Stimulated activated CD4-positive, alpha-beta T cell treated with anti-CD3 and anti-CD28 coated beads, Interleukin-2, amount 100 ng/mL, for 48 hours (primary cell): ENCODE measurements around the gene CHADL.
"Not testable (repeated sequence)": the region's sequence is repeated elsewhere in the genome, so short reads cannot be mapped to it uniquely, and the experiment has no call there.

Experiments
- DNase-seq, 2 donors: peaks; one replicate each; pipeline ENCODE4 v3.0.0-alpha.2; 2020

CHADL gene

DNA sequence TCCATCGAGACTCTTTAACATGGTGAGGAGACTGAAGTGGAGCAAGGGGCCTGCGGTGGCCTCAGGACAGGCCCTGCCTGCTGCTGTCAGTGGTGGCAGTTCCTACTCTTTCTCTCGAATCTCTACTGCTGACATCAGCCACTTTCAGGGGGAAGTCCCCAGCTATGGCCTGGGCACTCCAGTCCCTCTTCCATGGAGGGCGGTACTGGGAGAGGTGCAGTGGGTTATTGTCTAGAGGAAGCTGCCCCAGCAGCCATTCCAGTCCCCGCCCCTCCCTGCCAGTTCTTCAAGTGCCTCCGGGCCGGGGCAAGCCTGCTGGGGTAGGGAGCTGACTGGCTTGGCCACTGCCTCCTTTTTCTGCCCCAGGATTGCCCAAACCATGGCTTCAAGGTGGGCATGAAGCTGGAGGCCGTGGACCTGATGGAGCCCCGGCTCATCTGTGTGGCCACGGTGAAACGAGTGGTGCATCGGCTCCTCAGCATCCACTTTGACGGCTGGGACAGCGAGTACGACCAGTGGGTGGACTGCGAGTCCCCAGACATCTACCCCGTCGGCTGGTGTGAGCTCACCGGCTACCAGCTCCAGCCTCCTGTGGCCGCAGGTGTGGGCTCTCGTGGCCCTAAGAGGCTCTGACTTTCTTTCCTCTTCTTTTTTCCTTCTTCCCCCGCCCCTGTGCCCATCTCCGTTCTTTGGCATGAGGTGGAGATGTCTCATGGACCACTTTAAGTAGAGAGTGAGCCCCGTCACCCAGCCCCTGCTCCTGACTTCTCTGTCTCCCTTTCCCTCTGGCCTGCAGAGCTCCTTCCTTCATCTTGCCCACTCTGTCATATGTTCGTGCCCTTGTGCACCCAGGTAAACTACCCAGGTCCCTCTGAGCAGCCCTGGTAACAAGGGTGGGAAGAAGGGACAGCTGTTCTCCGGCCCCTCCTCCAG lies 13.7 kb downstream of the CHADL start:
- DNase-seq: no peak

DNA sequence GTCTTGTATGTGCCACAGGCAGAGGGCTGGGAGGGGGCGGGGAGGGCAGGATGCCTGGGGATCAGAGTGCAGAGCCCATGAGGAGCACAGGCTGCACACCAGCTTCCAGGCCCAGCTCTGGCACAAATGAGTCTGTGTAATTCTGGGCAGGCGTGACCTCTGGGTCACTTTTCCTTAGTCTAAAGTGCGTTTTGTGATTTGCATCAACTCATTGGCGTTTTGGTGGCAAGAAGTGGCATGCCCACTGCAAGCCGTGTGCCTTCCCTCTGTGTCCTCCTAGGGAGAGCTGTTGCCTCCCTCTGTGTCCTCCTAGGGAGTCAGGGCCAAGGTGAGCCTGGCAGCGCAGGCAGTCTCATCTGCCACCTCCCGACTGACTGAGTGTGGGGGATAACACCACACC lies 17.2 kb downstream of the CHADL start:
- no peak for DNase-seq

DNA sequence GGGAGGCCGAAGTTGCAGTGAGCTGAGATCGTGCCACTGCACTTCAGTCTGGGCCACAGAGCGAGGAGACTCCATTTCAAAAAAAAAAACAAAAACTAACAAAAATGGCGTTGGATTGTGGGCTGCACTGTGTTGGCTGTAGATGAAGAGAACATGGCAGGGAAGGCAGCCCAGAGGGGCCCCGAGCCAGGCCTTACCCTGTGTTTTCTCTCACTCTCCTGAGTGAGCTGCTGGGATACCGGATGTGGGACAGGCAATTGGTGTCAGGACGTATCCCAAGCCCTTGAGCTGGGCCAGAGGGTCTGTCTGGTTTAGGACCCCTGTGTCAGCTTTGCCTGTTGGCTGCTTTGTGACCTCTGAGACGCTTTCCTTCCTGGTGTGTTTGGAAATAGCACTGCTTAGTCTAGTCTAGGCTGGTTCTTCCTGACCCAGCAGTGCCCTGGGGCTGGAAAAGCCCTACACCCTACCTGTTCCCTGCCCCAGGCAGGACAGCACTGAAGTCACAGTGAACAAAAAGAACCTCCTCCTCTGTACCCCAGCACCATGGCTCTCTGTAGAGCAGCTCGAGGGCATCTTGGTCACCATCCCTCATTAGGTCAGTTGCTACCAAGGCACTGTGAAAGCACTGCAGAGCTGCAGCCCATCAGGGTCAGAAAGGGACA lies 17.8 kb downstream of the CHADL start:
- no peak for DNase-seq

DNA sequence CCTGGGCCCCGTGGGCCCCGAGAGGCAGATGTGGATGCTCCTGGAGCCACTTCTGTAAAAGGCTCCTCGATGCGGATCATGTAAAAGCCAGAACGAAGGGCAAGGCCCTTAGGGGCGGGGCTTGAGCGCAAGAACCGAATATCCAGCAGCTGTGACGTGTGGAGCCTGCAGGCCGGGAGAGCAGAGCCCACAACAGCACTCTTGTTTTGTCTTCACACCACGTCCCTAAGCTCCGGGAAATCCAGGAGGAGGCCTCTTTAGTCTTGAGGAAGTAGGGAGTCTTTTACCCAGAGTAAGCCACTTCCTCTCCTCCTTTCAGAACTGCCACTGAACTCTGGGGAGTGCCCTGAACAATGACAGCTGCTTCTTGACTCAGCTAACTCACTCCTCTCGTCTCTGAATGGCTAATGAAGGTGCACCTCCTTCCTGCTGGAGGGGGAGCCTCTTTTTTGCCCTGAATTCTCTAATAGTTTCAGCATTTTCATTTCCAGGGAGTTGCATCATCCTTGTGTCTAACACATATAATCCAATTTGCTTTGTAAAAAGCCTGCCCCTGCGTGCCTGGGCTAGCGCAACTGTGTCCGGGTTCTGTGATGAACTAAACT lies 23.1 kb downstream of the CHADL start:
- DNase-seq: peak in 1 of 2 donors; percentile 21

DNA sequence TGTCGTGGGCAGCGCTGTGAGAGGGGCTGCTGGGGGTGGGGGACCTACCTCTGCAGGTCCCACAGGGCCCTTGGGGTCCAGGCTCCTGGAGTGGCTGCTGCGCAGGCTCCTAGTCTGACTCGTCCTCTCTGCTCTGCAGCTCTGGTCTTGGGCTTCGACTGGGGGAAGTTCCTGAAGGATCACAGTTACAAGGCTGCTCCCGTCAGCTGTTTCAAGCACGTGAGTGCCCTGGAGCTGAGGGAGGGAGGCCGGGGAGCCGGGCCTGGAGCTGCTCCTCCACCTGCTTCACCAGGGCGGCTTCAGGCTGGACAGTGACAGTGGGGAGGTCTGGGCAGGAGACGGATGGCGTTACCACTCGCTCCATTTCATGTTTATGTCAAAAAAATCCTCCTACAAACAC lies 23.7 kb downstream of the CHADL start:
- no peak for DNase-seq

DNA sequence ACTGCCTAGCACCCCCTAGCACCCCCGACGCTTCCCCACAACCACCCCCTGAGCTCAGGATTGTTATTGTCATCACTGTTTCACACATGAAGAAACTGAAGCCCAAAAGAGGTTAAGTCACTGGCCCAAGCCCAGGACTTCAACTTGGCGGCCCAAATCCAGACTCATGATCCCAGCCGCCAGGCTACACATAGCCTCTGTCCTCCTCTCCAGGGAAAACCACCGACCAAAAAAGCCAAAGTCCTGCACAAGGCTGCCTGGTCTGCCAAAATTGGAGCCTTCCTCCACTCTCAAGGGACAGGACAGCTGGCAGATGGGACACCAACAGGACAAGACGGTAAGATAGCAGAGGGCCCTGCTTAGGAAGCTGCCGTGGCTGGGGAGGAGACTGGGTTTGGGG lies 24.8 kb downstream of the CHADL start:
- no peak for DNase-seq

DNA sequence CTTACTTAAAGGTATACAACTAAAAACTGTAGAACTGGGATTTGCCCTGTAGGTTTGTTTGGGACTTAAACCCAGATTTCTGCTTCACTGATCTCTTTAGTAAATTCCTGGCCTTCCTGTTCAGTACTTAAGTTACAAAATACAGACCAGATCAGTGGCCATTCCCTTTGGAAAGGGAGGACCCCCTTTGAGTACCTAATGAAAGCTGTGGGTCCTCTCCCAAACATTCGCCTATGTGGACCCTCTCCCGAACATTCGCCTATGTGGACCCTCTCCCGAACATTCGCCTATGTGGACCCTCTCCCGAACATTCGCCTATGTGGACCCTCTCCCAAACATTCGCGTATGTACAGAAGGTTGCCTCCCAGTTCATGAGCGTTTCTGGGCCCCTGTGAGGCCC lies 25.3 kb downstream of the CHADL start:
- DNase-seq: no peak

DNA sequence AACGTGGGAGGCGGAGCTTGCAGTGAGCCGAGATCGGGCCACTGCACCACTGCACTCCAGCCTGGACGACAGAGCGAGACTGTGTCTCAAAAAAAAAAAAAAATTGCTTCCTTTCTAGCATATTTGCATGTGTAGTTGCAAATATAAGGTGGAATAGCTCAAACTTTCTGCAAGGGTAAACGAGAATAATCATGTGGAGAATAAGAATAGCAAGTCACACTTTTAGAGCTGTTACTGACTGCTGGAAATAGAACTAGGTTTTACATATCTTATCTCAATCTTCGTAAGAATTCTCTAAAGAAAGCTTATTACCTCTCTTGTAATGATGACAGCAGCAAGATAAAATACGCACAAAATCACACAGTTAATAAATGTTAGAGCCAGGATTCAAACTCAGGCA lies 34.0 kb downstream of the CHADL start:
- DNase-seq: no peak

DNA sequence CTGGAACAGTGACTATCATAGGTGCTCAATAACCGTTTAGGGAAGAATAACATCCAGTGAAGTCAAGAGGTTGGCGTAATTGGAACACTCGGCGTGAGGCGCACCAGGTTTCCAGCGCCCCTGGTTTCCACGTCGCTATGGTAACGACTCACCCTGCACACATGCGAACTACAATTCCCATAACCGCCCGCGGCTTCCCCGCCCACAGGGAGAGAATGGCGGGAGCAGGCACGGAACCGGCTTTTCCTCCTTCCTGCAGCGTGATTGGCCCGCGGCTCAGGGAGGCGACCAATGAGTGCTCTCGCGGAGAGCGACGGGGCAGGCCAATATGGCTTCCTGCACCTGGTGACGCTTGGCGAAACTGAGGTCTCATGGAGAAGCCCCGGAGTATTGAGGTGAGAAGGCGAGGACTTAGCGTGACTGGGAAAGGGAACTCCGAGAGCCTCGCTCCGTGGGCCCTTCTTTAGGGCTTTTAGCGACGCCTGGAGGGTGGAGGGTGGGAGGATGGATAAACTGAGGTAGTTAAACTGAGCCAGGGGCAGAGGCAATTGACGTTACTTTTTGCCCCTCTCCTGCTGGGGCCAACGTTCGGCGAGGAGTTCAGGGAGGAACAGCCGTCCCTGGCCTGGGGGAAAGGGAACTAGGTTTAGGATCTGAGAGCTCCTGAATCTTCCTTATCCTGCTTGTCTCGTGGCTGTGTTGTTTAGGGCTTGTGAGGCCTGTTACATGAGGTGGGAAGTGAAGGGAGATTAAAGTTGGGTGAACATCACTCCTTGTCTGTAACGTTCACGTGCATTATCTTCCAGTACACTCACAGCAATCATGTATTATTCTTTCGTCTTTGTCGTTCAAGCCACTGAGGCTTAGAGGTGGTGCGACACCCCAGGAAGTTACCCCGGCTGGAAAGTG lies 35.5 kb downstream of the CHADL start, which contains the start of gene L3MBTL2:
Gene L3MBTL2 (plus strand): TSS at position 321 of the 909 bp plus-strand sequence. CDS start 51 bp downstream, at position 372.
- DNase-seq: peak; percentile 95 to 97

DNA sequence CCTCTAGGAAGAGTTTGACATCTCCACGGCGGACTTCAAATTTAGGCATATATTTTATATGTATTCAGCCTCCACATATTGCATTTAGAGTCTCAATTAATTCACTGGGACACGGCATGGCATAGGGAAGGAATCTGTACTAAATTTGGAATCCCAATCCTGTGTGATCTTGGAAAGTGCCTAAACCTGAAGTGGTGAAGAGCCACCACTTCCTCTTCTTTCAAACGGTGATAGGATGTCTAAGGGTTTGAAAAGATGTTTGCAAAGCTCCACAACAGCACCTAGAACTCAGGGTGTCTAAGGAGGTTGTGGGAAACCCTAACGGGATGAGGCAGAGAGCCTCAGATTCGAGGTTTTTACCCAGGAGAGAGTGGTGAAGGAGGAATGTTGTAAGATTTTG lies 36.7 kb downstream of the CHADL start:
- no peak for DNase-seq

DNA sequence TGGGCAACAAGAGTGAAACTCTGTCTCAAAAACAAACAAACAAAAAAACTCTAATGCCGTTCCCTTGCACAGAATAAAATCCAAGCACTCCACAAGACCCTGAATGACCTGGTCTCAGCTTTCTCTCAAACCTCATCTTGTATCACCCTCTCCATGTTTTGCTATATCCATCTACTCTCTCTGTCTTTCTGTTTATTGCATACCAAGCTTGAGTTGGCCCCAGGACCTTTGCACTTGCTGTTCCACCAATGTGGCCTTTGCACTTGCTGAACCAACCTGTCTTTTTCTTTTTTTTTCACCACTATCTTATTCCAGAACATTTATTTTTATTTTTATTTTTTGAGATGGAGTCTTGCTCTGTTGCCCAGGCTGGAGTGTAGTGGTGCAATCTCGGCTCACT lies 37.6 kb downstream of the CHADL start:
- no peak for DNase-seq

DNA sequence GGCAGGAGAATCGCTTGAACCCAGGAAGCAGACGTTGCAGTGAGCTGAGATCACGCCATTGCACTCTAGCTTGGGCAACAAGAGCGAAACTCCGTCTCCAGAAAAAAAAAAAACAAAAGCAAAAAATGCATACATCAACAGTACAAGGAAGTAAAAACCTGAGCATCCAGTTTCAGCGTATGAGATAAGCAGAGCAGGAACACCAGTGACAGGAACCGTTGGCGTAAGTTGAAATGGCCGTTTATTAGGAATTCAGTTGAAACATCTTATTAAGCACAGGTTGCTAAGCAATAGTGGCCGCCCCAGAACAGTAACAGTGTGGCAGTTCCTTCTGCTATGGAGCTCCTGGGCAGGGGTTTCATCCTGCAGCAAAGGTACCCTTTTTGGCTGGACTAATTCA lies 39.6 kb downstream of the CHADL start:
- DNase-seq: no peak

DNA sequence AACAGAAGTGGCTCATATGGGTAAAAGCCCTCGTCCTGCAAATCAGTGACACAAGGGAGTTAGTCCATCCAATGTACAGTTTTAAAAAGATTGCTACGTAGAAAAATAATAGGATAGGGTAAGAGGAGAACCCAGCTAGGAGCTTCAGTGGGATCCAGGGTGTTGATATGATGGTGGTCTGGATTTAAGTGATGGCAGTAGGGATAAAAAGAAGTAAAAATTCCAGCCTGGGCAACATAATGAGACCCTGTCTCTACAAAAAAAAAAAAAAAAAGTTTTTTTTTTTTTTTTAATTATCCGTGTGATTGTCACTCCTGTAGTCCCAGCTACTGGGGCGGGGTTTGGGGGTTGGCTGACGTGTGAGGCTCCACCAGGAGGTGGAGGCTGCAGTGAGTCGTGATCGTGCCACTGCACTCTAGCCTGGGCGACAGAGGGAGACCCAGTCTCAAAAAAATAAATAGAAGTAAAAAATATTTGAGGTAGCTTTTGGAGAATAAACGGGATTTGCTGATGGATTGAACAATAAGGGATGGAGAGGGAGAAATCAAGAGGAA lies 42.6 kb downstream of the CHADL start:
- DNase-seq: peak in 1 of 2 donors; percentile 50

DNA sequence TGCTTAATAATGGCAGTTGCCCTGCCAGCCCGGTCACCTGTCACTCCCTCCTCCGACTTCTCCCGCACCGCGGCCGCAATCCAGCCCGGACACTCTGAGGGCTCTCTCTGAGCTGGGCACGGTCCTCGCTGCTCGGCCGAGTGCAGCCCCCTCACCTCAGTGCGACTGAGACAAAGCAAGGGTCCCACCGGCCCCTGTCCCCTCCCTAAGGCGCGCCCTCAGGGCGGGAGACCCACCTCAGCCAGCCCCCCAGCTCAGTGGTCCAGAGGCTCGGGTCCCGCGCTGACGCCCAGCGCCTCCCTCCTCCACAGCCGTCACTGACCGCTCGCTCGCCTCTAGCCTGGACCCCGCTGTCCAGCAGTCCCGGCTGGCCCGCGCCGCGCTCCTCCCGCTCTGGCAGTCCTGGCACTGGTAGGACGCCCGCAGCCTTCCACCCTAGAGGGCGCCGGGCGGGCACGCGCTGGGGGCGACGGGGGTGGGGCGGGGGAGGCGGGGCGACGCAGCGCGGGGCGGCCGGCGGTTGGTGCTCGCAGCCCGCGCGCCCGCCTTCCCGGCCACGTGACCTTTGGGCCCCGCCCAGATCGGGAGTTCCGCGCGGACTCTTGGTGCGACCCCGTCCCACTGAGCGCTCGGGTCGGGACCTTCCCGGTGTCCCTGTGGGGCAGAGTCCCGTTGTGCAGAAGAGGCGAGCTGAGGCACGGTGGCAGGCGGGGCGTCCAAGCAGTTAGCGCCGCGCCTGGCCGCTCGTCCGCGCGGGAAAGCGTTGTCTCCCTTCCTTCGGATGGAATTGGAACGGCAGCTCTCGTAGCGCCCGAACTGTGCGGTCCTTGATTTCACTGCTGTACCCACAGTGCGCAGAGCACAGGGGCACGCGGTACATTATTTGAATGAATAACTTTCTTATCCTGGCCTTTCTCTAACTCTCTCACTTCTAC lies 43.4 kb downstream of the CHADL start:
- peak; percentile 76 to 78 for DNase-seq

DNA sequence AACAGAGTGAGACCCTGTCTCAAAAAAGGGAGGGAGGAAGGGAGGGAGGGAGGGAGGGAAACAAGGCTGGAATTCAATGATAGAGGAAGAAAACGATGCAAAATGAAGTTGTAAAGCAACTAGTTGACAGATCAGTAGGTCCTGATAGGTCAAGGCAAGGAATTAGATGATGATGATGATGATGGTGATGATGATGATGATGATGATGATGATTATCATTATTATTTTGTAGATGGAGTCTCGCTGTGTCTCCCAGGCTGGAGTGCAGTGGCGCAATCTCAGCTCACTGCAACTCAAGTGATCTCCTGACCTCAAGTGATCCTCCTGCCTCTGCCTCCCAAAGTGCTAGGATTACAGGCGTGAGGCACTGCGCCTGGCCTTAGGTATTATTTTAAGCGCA lies 46.9 kb downstream of the CHADL start:
- no peak for DNase-seq

DNA sequence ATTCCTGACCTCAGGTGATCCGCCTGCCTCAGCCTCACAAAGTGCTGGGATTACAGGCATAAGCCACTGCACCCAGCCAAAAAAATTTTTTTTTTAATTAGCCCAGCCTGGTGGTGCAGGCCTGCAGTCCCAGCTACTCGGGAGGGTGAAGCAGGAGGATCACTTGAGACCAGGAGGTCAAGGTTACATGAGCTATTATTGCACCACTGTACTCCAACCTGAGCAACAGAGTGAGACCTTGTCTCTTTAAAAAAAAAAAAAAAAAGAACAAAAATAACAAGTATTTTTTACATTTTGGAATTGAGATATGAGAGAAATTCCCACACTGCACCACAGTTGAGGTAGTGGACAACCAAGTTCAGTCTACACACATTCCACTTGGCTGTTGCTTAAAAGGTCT lies 49.3 kb downstream of the CHADL start:
- DNase-seq: no peak

DNA sequence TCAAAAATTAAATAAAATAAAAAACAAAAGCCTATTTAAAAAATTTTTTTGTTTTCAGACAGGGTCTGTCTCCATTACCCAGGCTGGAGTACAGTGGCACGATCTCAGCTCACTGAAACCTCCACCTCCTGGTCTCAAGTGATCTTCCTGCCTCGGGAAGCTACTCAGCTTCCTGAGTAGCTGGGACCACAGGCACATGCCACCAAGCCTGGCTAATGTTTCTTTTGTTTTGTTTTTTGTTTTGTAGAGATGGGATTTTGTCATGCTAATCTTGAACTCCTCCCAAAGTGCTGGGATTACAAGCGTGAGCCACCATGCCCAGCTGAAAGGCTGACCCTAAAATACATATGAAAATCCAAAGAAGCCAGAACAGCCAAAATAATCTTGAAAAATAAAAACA lies 56.1 kb downstream of the CHADL start:
- DNase-seq: no peak

DNA sequence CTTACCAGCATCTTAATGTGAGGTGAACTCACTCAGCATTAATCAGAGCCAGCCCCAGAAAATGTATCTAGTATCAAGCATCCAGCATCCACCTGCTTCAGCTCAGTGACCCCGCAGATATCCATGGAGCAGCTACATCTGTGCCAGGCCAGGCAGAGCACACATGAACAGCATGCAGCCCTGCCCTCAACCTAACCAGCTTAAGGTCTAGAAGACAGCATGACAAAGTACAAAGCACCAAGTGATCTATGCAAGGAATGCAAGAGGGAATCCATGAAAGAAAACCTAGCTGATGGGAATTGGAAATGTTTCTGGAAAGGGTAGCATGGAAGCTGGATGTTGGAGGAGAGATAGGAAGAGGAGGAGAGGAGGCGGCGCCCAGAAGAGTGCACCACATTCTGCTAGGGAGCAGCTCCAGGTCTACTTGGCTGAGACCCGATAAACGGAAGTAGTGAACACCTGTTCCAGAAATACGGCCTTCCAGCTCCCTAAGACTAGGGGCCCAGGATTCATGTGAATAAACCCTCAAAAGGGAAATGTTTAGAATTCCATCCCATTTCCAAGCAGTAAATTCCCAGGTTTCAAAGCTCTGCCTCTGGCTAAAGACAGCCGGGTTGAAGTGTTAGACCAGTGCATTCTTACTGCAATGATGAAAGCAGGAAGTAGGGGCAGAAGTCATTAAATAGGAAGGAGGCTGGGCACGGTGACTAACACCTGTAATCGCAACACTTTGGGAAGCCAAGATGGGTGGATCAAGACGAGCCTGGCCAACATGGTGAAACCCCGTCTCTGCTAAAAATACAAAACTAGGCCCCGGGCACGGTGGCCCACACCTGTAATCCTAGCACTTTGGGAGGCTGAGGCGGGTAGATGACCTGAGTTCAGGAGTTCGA lies 59.1 kb downstream of the CHADL start:
- DNase-seq: no peak

DNA sequence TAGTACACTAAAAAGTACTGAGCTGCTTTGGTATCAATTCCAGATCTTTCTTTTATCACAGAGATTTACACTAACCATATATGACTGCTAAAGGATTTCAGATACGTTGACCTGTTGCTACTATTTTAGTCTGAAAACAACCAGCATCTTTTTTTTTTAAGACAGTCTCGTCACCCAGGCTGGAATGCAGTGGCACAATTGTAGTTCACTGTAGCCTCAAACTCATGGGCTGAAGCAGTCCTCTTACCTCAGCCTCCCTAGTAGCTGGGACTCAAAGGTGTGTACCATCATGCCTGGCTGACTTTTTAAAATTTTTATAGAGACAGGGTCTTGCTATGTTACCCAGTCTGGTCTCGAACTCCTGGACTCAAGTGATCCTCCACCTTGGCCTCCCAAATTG lies 59.8 kb downstream of the CHADL start:
- DNase-seq: no peak

DNA sequence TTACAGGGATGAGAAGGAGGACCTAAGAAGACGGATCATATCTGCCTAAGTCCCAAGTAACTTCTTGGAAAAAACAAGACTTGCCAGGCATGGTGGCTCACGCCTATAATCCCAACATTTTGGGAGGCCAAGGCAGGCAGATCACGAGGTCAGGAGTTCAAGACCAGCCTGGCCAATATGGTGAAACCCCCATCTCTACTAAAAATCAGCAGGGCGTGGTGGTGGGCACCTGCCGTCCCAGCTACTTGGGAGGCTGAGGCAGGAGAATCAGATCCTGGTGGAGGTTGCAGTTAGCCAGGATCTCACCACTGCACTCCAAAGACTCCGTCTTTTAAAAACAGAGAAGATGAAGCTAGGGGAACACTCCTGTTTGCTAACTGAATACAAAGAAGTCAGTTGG lies 60.4 kb downstream of the CHADL start:
- not testable (repeated sequence) for DNase-seq
